ENCODE results near the gene HES4. TPM values are rescaled to one million over a fixed set of nuclear protein-coding genes. Genes with fewer than 3 reads are reported as not detected.

The HES4 gene
- total and polyA plus RNA-seq, 10 of the 15 experiments (the other 5 are each of a cell fraction or from before 2014, with no cell fraction given), result 0.44 to 1.7 (median 0.85) TPM; not detected in 5

DNA sequence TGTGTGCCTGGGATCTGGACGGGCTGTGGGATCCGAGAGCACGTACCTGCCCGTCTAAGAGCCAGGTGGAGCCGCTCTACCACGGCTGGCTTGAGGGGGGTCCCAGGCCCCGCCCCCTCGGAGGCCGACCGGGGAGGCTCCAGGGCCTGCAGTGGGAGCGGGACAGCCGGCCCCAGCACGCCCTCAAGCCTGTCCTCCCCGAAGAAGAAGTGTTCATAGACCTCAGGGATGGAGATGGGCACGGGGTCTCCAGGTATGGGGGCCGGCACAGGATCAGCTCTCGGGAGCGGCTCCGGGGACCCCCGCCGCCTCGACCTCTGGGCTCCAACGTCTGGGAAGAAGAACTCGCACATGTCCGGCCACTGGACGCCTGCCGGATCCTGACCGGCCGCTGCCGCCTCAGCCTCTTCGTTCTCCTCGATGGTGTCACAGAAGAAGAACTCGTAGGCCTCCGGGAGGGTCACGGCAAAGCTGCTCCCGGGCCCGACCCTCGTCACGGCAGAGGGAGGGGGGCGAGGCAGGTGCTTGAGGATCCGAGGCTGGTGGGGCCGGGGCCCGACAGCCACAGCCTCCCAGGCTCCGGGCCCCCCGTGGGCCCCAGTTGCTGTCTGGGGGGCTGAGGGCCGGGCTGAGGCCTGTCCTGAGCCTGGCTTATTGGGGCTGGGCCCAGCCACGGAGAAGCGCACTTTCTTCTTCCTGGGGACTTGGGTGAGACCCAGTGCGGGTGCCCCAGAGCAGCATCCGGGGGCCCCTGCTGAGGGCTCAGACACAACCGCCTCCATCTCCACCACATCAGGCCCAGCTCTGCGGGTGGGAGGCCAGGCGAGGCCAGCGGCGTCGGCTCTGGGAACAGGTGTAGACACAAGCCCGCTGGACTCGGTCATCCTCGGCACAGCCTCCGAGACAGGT lies 20.8 kb downstream of the HES4 start (continued):
- TF ChIP-seq, protein P1, sequence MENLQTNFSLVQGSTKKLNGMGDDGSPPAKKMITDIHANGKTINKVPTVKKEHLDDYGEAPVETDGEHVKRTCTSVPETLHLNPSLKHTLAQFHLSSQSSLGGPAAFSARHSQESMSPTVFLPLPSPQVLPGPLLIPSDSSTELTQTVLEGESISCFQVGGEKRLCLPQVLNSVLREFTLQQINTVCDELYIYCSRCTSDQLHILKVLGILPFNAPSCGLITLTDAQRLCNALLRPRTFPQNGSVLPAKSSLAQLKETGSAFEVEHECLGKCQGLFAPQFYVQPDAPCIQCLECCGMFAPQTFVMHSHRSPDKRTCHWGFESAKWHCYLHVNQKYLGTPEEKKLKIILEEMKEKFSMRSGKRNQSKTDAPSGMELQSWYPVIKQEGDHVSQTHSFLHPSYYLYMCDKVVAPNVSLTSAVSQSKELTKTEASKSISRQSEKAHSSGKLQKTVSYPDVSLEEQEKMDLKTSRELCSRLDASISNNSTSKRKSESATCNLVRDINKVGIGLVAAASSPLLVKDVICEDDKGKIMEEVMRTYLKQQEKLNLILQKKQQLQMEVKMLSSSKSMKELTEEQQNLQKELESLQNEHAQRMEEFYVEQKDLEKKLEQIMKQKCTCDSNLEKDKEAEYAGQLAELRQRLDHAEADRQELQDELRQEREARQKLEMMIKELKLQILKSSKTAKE (IDR thresholded peaks at IDR 0.05; ENCODE audit: low read depth, poor library complexity, severe bottlenecking), result no peak
- no peak for TF ChIP-seq BACH1 (IDR thresholded peaks at IDR 0.05; ENCODE audit: borderline replicate concordance)
- TF ChIP-seq ZSCAN29 (IDR thresholded peaks at IDR 0.05), result no peak
- no peak for TF ChIP-seq IRF4 (IDR thresholded peaks at IDR 0.05; ENCODE audit: low read depth, low read length)
- TF ChIP-seq, protein P2, sequence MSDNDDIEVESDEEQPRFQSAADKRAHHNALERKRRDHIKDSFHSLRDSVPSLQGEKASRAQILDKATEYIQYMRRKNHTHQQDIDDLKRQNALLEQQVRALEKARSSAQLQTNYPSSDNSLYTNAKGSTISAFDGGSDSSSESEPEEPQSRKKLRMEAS (IDR thresholded peaks at IDR 0.05; ENCODE audit: low read depth, low read length), result no peak

DNA sequence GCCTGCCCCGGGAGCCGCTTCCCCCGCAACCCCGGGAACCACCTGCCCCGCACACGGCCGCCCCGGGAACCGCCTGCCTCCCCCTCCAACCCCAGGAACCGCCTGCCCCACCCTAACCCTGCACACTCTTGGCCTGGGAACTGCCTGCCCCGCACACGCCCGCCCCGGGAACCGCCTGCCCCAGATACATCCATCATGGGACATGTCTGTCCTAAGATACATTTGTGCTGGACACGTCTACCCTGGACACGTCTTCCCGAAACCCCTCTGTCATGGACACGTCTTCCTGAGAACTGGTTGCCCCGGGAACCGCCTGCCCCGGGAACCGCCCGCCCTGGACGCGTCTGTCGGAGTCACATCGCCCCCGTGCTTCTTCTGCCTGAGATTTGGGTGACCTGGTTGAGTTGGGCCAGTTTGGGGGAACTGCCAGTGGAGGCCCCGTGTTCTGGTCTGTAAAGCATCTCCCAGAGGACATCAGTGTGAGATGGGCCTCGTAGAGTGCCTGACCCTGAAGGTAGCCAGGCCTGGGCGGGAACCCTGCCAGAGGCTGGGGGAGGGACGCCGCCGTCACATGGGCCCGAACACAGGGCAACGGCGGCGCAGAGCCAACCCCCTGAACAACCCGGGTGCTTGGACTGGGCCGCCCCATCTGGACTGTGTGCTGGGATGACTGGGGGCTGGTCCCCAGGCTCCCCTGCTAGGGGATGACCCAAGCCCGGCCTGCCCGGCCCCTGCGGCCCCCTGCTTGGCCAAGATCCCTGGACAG lies 21.6 kb downstream of the HES4 start:
- 78% methylated on average over 23 of the region's 44 CpGs for WGBS (ENCODE audit: insufficient coverage, insufficient replicate concordance, low lambda C conversion rate, missing lambda C conversion rate)
- POLR2A ChIA-PET, result no interaction called here
- in situ Hi-C loops (cut with MboI) (no loop called here), intact Hi-C loops (cut with micrococcal nuclease; ENCODE audit: unreplicated experiment) (no loop called here)
- ATAC-seq (no peak), FAIRE-seq (no peak), DNase-seq (ENCODE audit: low read depth, low spot score) (no peak)
- H3K4me3 ChIP-seq, result no peak overlapping the region
- H3K4me2 ChIP-seq (ENCODE audit: control insufficient read depth, insufficient read depth), result no peak overlapping the region
- no peaks in the 10 kb centered on the region for H4K20me1 ChIP-seq (ENCODE audit: control insufficient read depth, insufficient read depth)
- RAD21 ChIA-PET (ENCODE audit: unreplicated experiment), result no interaction called here
- CTCF ChIA-PET, result no interaction called here
- no peaks in the 10 kb centered on the region; the same call in 2 of the 3 replicates for H3K9me3 ChIP-seq (replicated peaks; ENCODE audit: control insufficient read depth, insufficient read depth, low read length)
- no peaks in the 10 kb centered on the region for H3K36me3 ChIP-seq (ENCODE audit: control insufficient read depth in 2 of 2, insufficient read depth in 2 of 2, low read length in 1 of 2)
- no TSS peak for BruUV-seq (replicated peaks)
- H3K27ac ChIP-seq (ENCODE audit: control insufficient read depth, insufficient read depth), result no peak overlapping the region
- no peak overlapping the region for H3K9ac ChIP-seq (ENCODE audit: control insufficient read depth, insufficient read depth, low read length)
- no peaks in the 10 kb centered on the region for H3K79me2 ChIP-seq (ENCODE audit: control insufficient read depth, insufficient read depth, low read length)
- H3K27me3 ChIP-seq (replicated peaks in 1 of 2; ENCODE audit: control insufficient read depth in 2 of 2, insufficient read depth in 2 of 2, low read length in 1 of 2), result no peaks in the 10 kb centered on the region
- SMC1A ChIA-PET (ENCODE audit: uncharacterized antibody, unreplicated experiment), result no interaction called here
- H3K4me1 ChIP-seq (ENCODE audit: control insufficient read depth, insufficient read depth, low read length), result no peaks in the 10 kb centered on the region
- no peak overlapping the region for H2AFZ ChIP-seq (ENCODE audit: control insufficient read depth, low read depth, low read length)
- TF ChIP-seq HDAC6 (IDR thresholded peaks at IDR 0.05; ENCODE audit: unreplicated experiment), result no peak
- TF ChIP-seq STAT1 (conservative IDR thresholded peaks at IDR 0.05), result no peak
- no peak for TF ChIP-seq BMI1 (IDR thresholded peaks at IDR 0.05; ENCODE audit: borderline replicate concordance)
- no peak for TF ChIP-seq POLR2AphosphoS5 (IDR thresholded peaks at IDR 0.05; ENCODE audit: low read length)
- TF ChIP-seq, protein P3, sequence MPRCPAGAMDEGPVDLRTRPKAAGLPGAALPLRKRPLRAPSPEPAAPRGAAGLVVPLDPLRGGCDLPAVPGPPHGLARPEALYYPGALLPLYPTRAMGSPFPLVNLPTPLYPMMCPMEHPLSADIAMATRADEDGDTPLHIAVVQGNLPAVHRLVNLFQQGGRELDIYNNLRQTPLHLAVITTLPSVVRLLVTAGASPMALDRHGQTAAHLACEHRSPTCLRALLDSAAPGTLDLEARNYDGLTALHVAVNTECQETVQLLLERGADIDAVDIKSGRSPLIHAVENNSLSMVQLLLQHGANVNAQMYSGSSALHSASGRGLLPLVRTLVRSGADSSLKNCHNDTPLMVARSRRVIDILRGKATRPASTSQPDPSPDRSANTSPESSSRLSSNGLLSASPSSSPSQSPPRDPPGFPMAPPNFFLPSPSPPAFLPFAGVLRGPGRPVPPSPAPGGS (IDR thresholded peaks at IDR 0.05; ENCODE audit: borderline replicate concordance, insufficient read depth, low read depth, low read length, poor library complexity, severe bottlenecking), result peak; percentile 52
- TF ChIP-seq, protein P4, sequence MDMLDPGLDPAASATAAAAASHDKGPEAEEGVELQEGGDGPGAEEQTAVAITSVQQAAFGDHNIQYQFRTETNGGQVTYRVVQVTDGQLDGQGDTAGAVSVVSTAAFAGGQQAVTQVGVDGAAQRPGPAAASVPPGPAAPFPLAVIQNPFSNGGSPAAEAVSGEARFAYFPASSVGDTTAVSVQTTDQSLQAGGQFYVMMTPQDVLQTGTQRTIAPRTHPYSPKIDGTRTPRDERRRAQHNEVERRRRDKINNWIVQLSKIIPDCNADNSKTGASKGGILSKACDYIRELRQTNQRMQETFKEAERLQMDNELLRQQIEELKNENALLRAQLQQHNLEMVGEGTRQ (IDR thresholded peaks at IDR 0.05; ENCODE audit: borderline replicate concordance, low read depth, low read length), result no peak
- TF ChIP-seq FOS (IDR thresholded peaks at IDR 0.05; ENCODE audit: borderline replicate concordance, extremely low read depth, insufficient read length), result no peak
- TF ChIP-seq RAD51 (IDR thresholded peaks at IDR 0.05), result no peak
- TF ChIP-seq CREB1 (IDR thresholded peaks at IDR 0.05; ENCODE audit: low read depth), result no peak
- TF ChIP-seq FOXK2 (IDR thresholded peaks at IDR 0.05), result no peak
- TF ChIP-seq TARDBP (IDR thresholded peaks at IDR 0.05; ENCODE audit: borderline replicate concordance), result no peak

Measured in GM12878 (cell line).